IMR-90 (cell line): ENCODE results near the gene RAB14. TPM values are rescaled to one million over a fixed set of nuclear protein-coding genes. Genes with fewer than 3 reads are reported as not detected.

ENCODE experiments used
- ATAC-seq: fragments of 200-7000 bp; cut with Tn5 transposase; 2 replicates; pipeline ENCODE4 v1.9.1; 2020; ENCODE audit warnings: low read depth, mild to moderate bottlenecking, moderate library complexity
- BruUV-seq: library from RNA; stranded (reverse); fragments of 400-500 nt; replicated peaks from 2 replicates; lab custom pipeline; 2021; lab: Mats Ljungman, UMichigan
- CTCF ChIA-PET: fragments of 300-600 bp; formaldehyde crosslinking; extraction: SDS; loops from one replicate; lab custom pipeline; 2021; ENCODE audit warnings: antibody characterized with exemption; lab: Yijun Ruan, JAX
- POLR2A ChIA-PET: fragments of 300-600 bp; sonication (Branson Sonifier 250); formaldehyde crosslinking; loops from one replicate; lab custom pipeline; 2022; ENCODE audit warnings: antibody characterized with exemption; ENCODE audit not compliant: unreplicated experiment; lab: Charles Lee
- DNase-seq: peaks from one replicate; pipeline ENCODE4 v3.0.0; 2013
- H2AFZ ChIP-seq: replicated peaks from 2 replicates; pipeline ENCODE3; 2013; ENCODE audit warnings: low read length, mild to moderate bottlenecking; ENCODE audit not compliant: poor library complexity
- H2AK5ac ChIP-seq: 2 replicates; pipeline ENCODE4 v1.6.1; 2013; ENCODE audit warnings: low read depth, low read length, inconsistent platforms
- H2AK9ac ChIP-seq: replicated peaks from 2 replicates; pipeline ENCODE3; 2013; ENCODE audit warnings: mild to moderate bottlenecking, low read depth, low read length, moderate library complexity; ENCODE audit not compliant: poor library complexity
- H2BK120ac ChIP-seq: 2 replicates; pipeline ENCODE4 v1.6.1; 2013; ENCODE audit warnings: low read depth, low read length, inconsistent platforms
- H2BK15ac ChIP-seq: 3 replicates; pipeline ENCODE4 v1.6.1; 2013; ENCODE audit warnings: low read depth, low read length, inconsistent platforms
- H2BK20ac ChIP-seq: 2 replicates; pipeline ENCODE4 v1.6.1; 2013; ENCODE audit warnings: low read depth, mild to moderate bottlenecking, inconsistent platforms, low read length, moderate library complexity
- H2BK5ac ChIP-seq: 2 replicates; pipeline ENCODE4 v1.6.1; 2013; ENCODE audit warnings: mild to moderate bottlenecking, low read depth, low read length, inconsistent platforms; ENCODE audit not compliant: poor library complexity, severe bottlenecking
- H3K14ac ChIP-seq: replicated peaks from 2 replicates; pipeline ENCODE4 v1.6.1; 2013; ENCODE audit warnings: low read depth, low read length, inconsistent platforms
- H3K18ac ChIP-seq: 2 replicates; pipeline ENCODE4 v1.6.1; 2013; ENCODE audit warnings: low read depth, low read length, control low read depth
- H3K23ac ChIP-seq: 2 replicates; pipeline ENCODE4 v1.6.1; 2013; ENCODE audit warnings: low read depth, low read length, inconsistent platforms
- H3K27ac ChIP-seq: 2 replicates; pipeline ENCODE4 v1.5.1; 2013; ENCODE audit warnings: mild to moderate bottlenecking, control low read depth, low read length; ENCODE audit not compliant: insufficient read depth
- H3K27me3 ChIP-seq: 2 replicates; pipeline ENCODE4 v1.6.1; 2013; ENCODE audit warnings: low read length; ENCODE audit not compliant: control insufficient read depth, insufficient read depth
- H3K36me3 ChIP-seq: 2 replicates; pipeline ENCODE4 v1.6.1; 2013; ENCODE audit warnings: low read length, mixed read lengths; ENCODE audit not compliant: control insufficient read depth, insufficient read depth
- H3K4ac ChIP-seq: 2 replicates; pipeline ENCODE4 v1.6.1; 2013; ENCODE audit warnings: low read depth, low read length, inconsistent platforms
- H3K4me1 ChIP-seq: 2 replicates; pipeline ENCODE4 v1.6.1; 2013; ENCODE audit warnings: low read length, mixed read lengths; ENCODE audit not compliant: control insufficient read depth, insufficient read depth
- H3K4me2 ChIP-seq: 2 replicates; pipeline ENCODE4 v1.6.1; 2013; ENCODE audit warnings: low read depth, mild to moderate bottlenecking, control low read depth, low read length, moderate library complexity
- H3K4me3 ChIP-seq: 2 replicates; pipeline ENCODE4 v1.5.1; 2013; ENCODE audit warnings: low read depth, mild to moderate bottlenecking, control low read depth, low read length, moderate library complexity; ENCODE audit not compliant: insufficient read depth
- H3K56ac ChIP-seq: 2 replicates; pipeline ENCODE4 v1.6.1; 2013; ENCODE audit warnings: low read length, inconsistent platforms; ENCODE audit not compliant: insufficient read depth; ENCODE audit errors: extremely low read depth
- H3K79me1 ChIP-seq, 2 experiments: 2 replicates each; pipeline ENCODE4 v1.6.1; 2013; ENCODE audit warnings: low read length in 2 of 2, inconsistent platforms in 1 of 2, low read depth in 1 of 2
- H3K9ac ChIP-seq: 2 replicates; pipeline ENCODE4 v1.6.1; 2013; ENCODE audit warnings: low read depth, low read length, control low read depth
- H3K9me1 ChIP-seq: 2 replicates; pipeline ENCODE4 v1.6.1; 2013; ENCODE audit warnings: low read length, inconsistent platforms; ENCODE audit not compliant: insufficient read depth
- H3K9me3 ChIP-seq: 2 replicates; pipeline ENCODE4 v1.6.1; 2013; ENCODE audit warnings: low read length; ENCODE audit not compliant: control insufficient read depth, insufficient read depth
- H4K20me1 ChIP-seq: 2 replicates; pipeline ENCODE4 v1.6.1; 2013; ENCODE audit warnings: low read length, inconsistent platforms; ENCODE audit not compliant: insufficient read depth
- H4K5ac ChIP-seq: 2 replicates; pipeline ENCODE4 v1.6.1; 2013; ENCODE audit warnings: mild to moderate bottlenecking, low read depth, low read length, control low read depth
- H4K8ac ChIP-seq, 2 experiments: 2 replicates each; pipeline ENCODE4 v1.6.1; 2013; ENCODE audit warnings: low read depth in 2 of 2, low read length in 2 of 2, control low read depth in 1 of 2, inconsistent platforms in 1 of 2
- H4K91ac ChIP-seq: 2 replicates; pipeline ENCODE4 v1.6.1; 2013; ENCODE audit warnings: low read depth, low read length, inconsistent platforms; ENCODE audit not compliant: insufficient read depth
- CHD1 ChIP-seq: IDR thresholded peaks from 2 replicates; pipeline ENCODE4 v1.6.1; 2012; ENCODE audit warnings: low read depth, low read length, improper control_type of control experiment
- CTCF ChIP-seq: conservative IDR thresholded peaks from 2 replicates; pipeline ENCODE4 v1.5.1; 2012; ENCODE audit warnings: mild to moderate bottlenecking, low read depth, low read length, improper control_type of control experiment
- MAFK ChIP-seq: IDR thresholded peaks from 2 replicates; pipeline ENCODE4 v1.6.1; 2012; ENCODE audit warnings: low read depth, low read length, improper control_type of control experiment
- MXI1 ChIP-seq: IDR thresholded peaks from 2 replicates; pipeline ENCODE4 v1.6.1; 2012; ENCODE audit warnings: low read depth, mild to moderate bottlenecking, low read length, moderate library complexity, borderline replicate concordance
- NFE2L2 ChIP-seq: fragments of 150-350 bp; IDR thresholded peaks from 2 replicates; pipeline ENCODE4 v1.6.1; 2016; ENCODE audit warnings: low read depth, mild to moderate bottlenecking, low read length
- POLR2A ChIP-seq: IDR thresholded peaks from 2 replicates; pipeline ENCODE4 v1.6.1; 2012; ENCODE audit warnings: mild to moderate bottlenecking, low read depth, low read length
- RAD21 ChIP-seq: IDR thresholded peaks from 2 replicates; pipeline ENCODE4 v1.6.1; 2012; ENCODE audit warnings: low read length, improper control_type of control experiment
- RFX5 ChIP-seq: IDR thresholded peaks from 2 replicates; pipeline ENCODE4 v1.8.0; 2012; ENCODE audit warnings: low read depth, mild to moderate bottlenecking, low read length, moderate library complexity
- USF2 ChIP-seq: fragments of 150-350 bp; IDR thresholded peaks from 2 replicates; pipeline ENCODE4 v1.6.1; 2017; ENCODE audit warnings: mild to moderate bottlenecking, antibody characterized with exemption, low read length, low read depth
- WGBS, 2 experiments: methylation state at CpG; one replicate each; pipeline versions ENCODE4 v1.1.5 to v1.1.7; 2013; ENCODE audit warnings: missing lambda C conversion rate in 2 of 2; ENCODE audit not compliant: insufficient read length in 1 of 2; ENCODE audit errors: extremely low coverage in 2 of 2; 5-methylcytosine and 5-hydroxymethylcytosine counted together
- dilution Hi-C: fragments of 300-500 bp; cut with HindIII; formaldehyde crosslinking; loops from one replicate; pipeline ENCODE4 v1.14.3; 2018; ENCODE audit warnings: low sequenced_read_pairs; ENCODE audit not compliant: unreplicated experiment
- in situ Hi-C: fragments of 300-500 bp; cut with MboI; formaldehyde crosslinking; loops from 3 replicates; pipeline ENCODE4 v1.14.3; 2019; ENCODE audit warnings: low sequenced_read_pairs, inconsistent platforms, mixed read lengths
- intact Hi-C: fragments of 100-400 bp; cut with micrococcal nuclease; formaldehyde crosslinking; loops from 2 replicates; pipeline ENCODE4 v1.10.0; 2022
- polyA plus RNA-seq, 3 experiments: library from polyadenylated mRNA; depleted of rRNA; stranded (reverse); fragments of >200 nt; gene quantifications; 2 replicates each; pipeline ENCODE4 v1.2.3, GENCODE V29; 2012; ENCODE audit warnings: low replicate concordance in 1 of 3
- total RNA-seq: library from RNA; depleted of rRNA; stranded (reverse); fragments of >200 nt; gene quantifications from 2 replicates; pipeline ENCODE4 v1.2.3, GENCODE V29; 2012

The RAB14 gene
- total and polyA plus RNA-seq, 2 of the 4 experiments (the other 2 are of a cell fraction): 20.1 to 29.3 TPM

- Histone ChIP-seq H2AFZ (no peak overlapping the region), H4K5ac (no peak overlapping the region), H4K91ac (no peak overlapping the region), H3K4me2 (no peak overlapping the region), H3K9me1 (peaks cover 9% of the 10 kb centered on the region), H3K4me3 (no peak overlapping the region), H3K9me3 (no peaks in the 10 kb centered on the region), H4K8ac (no peak overlapping the region), H3K4me1 (peaks cover 8% of the 10 kb centered on the region), H3K23ac (no peak overlapping the region), H3K27ac (no peak overlapping the region), H2BK5ac (no peak overlapping the region), H2BK15ac (no peak overlapping the region), H3K4ac (no peak overlapping the region), H2AK5ac (no peak overlapping the region), H2BK20ac (no peak overlapping the region), H2BK120ac (no peak overlapping the region), H3K9ac (no peak overlapping the region), H3K36me3 (no peaks in the 10 kb centered on the region; the same call in 1 of the 2 replicates), H3K27me3 (no peaks in the 10 kb centered on the region), H2AK9ac (no peak overlapping the region), H3K79me1 (peaks cover under 1 to 35% of the 10 kb centered on the region in 2 experiments; a peak in 2 of 4 replicates), H3K56ac (no peak overlapping the region), H3K14ac (no peak overlapping the region), H3K18ac (no peak overlapping the region), H4K20me1 (peaks cover 93% of the 10 kb centered on the region)
- in situ Hi-C loops (no loop called here), intact Hi-C loops (loop anchor here (5.0 kb wide), 2 partner anchors 215 to 440 kb away; no protein-coding TSS in a partner anchor), dilution Hi-C loops (no loop called here)
- no CpG with 5 or more reads among the region's 1 CpG for WGBS, 2 experiments
- ATAC-seq (no peak), DNase-seq (no peak)
- no TSS peak for BruUV-seq
- CTCF ChIA-PET: no interaction called here
- POLR2A ChIA-PET: no interaction called here
- TF ChIP-seq RFX5 (no peak), MAFK (no peak), MXI1 (no peak), NFE2L2 (no peak), USF2 (no peak), CHD1 (no peak), POLR2A (no peak), CTCF (no peak), RAD21 (no peak)
These were observed 4.5 kb downstream of the RAB14 start for GRCh38 chr9:121197132-121197531.
